Measurements from ENCODE around the gene NRTN.

DNA sequence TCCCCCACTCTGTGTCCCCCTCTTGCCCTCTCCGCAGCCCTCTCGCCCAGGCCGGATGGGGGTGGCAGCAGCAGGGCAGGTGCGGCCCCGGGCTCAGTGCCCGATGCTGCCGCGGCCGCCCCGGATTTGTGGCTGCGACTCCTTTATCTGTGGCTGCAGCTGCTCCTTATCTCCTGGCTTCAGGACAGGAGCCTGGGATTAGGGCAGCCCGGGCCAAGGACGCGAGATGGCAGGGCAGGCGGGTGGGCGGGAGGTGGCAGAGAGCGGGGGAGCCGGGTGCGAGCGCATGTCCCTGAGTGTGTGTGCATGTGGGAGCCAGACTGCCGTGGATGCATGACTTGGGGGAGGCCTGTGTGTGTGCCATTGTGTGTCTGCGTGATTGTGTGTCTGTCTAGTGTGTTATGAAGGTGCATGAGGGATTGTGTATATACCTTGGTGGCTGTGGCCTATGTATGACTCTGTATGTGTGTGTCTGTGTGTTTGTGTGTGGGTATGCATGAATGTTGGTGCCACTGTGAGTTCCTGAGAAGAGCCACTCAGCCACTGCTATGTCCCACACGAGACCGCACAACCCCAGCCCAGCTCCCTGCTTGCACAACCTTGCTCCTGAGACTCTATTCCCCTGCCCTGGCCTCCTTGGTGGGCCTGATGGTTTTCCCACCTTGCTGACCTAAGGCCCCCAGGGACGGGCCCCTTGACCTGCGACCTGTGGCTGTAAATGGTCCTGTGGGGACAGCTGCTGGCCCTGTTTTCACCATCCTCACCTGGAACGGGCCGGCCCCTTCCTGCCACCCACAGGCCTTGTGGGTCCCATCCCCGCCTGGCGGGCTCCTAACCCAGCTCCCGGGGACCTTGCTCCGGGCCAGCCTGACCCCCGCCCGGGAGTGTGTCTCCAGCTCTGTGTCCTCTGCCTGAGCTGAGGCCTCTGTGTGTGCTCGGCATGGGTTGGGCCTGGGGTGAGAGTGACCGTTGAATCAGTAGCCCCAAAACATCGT is 5.3 kb upstream of the NRTN start:
- TF ChIP-seq CTCF (optimal IDR thresholded peaks at IDR 0.05 in 1 of 3, IDR thresholded peaks at IDR 0.05 in 1 of 3, conservative IDR thresholded peaks at IDR 0.05 in 1 of 3; ENCODE audit: extremely low read depth in 1 of 3, insufficient read depth in 2 of 3, low read length in 3 of 3) (no peak), EZH2 (IDR thresholded peaks at IDR 0.05; ENCODE audit: low read length) (no peak)

Data from keratinocyte (primary cell).